ENCODE results near the gene RAPGEF5. TPM values are rescaled to one million over a fixed set of nuclear protein-coding genes. Genes with fewer than 3 reads are reported as not detected.

Gene RAPGEF5
- total RNA-seq, 1 donor from 2014 or later, result 9.9 TPM

- Mint-ChIP-seq H3K9me3 (ENCODE audit: low read depth) (no peaks in the 10 kb centered on the region), H3K27me3 (no peaks in the 10 kb centered on the region), H3K36me3 (ENCODE audit: insufficient read depth) (no peaks in the 10 kb centered on the region), H3K27ac (no peak overlapping the region), H3K4me1 (ENCODE audit: low read depth) (peaks cover 1% of the 10 kb centered on the region), H3K4me3 (ENCODE audit: low read depth) (no peak overlapping the region)
- DNase-seq (ENCODE audit: low spot score, unreplicated experiment), result no peak
- no peak for TF ChIP-seq CTCF (IDR thresholded peaks at IDR 0.05; ENCODE audit: unreplicated experiment)
Measured at GRCh38 chr7:22173685-22174573, 183.0 kb downstream of the RAPGEF5 start.

- DNase-seq (ENCODE audit: low spot score, unreplicated experiment), result no peak
- no peak for TF ChIP-seq CTCF (IDR thresholded peaks at IDR 0.05; ENCODE audit: unreplicated experiment)
- H3K27ac Mint-ChIP-seq, result no peak overlapping the region
Measured at GRCh38 chr7:22168129-22168634, 188.8 kb downstream of the RAPGEF5 start.

GRCh38 chr7:22167482-22167881 is 189.5 kb downstream of the RAPGEF5 start:
- H3K27me3 Mint-ChIP-seq, result no peaks in the 10 kb centered on the region
- H3K9me3 Mint-ChIP-seq (ENCODE audit: low read depth), result no peaks in the 10 kb centered on the region
- no peak for DNase-seq (ENCODE audit: low spot score, unreplicated experiment)
- TF ChIP-seq CTCF (IDR thresholded peaks at IDR 0.05; ENCODE audit: unreplicated experiment), result no peak
- no peaks in the 10 kb centered on the region for H3K36me3 Mint-ChIP-seq (ENCODE audit: insufficient read depth)
- no peak overlapping the region for H3K27ac Mint-ChIP-seq
- peaks cover 4% of the 10 kb centered on the region for H3K4me1 Mint-ChIP-seq (ENCODE audit: low read depth)
- H3K4me3 Mint-ChIP-seq (ENCODE audit: low read depth), result no peak overlapping the region

More at GRCh38 chr7:22168129-22168634, 188.8 kb downstream of the RAPGEF5 start:
- Mint-ChIP-seq H3K4me1 (ENCODE audit: low read depth) (peaks cover 4% of the 10 kb centered on the region), H3K36me3 (ENCODE audit: insufficient read depth) (no peaks in the 10 kb centered on the region), H3K9me3 (ENCODE audit: low read depth) (no peaks in the 10 kb centered on the region), H3K27me3 (no peaks in the 10 kb centered on the region), H3K4me3 (ENCODE audit: low read depth) (no peak overlapping the region)

- no peak for DNase-seq (ENCODE audit: low spot score, unreplicated experiment)
- H3K27ac Mint-ChIP-seq, result no peak overlapping the region
- H3K27me3 Mint-ChIP-seq, result no peaks in the 10 kb centered on the region
- no peak for TF ChIP-seq CTCF (IDR thresholded peaks at IDR 0.05; ENCODE audit: unreplicated experiment)
- no peak overlapping the region for H3K4me3 Mint-ChIP-seq (ENCODE audit: low read depth)
- H3K36me3 Mint-ChIP-seq (ENCODE audit: insufficient read depth), result no peaks in the 10 kb centered on the region
- H3K4me1 Mint-ChIP-seq (ENCODE audit: low read depth), result peaks cover 4% of the 10 kb centered on the region
- H3K9me3 Mint-ChIP-seq (ENCODE audit: low read depth), result no peaks in the 10 kb centered on the region
Measured at GRCh38 chr7:22166928-22167327, 190.0 kb downstream of the RAPGEF5 start.

- Mint-ChIP-seq H3K4me1 (ENCODE audit: low read depth) (no peaks in the 10 kb centered on the region), H3K36me3 (ENCODE audit: insufficient read depth) (no peaks in the 10 kb centered on the region), H3K27me3 (no peaks in the 10 kb centered on the region), H3K27ac (no peak overlapping the region), H3K9me3 (ENCODE audit: low read depth) (no peaks in the 10 kb centered on the region), H3K4me3 (ENCODE audit: low read depth) (no peak overlapping the region)
- no peak for DNase-seq (ENCODE audit: low spot score, unreplicated experiment)
- no peak for TF ChIP-seq CTCF (IDR thresholded peaks at IDR 0.05; ENCODE audit: unreplicated experiment)
Measured at GRCh38 chr7:22159341-22159740, 197.6 kb downstream of the RAPGEF5 start.

Measured in progenitor cell of endocrine pancreas (in vitro differentiated cells).